HepG2 (cell line): ENCODE data around the gene RPL41. TPM values are rescaled to one million over a fixed set of nuclear protein-coding genes. Genes with fewer than 3 reads are reported as not detected.

Experiments
- JDP2 ChIP-seq: sonication (generic); formaldehyde crosslinking; IDR thresholded peaks from 2 replicates; pipeline ENCODE4 v1.8.1; 2022; ENCODE audit warnings: missing genetic modification reagents, borderline replicate concordance
- KLF15 ChIP-seq: sonication (generic); formaldehyde crosslinking; IDR thresholded peaks from 2 replicates; pipeline ENCODE4 v1.8.1; 2023; ENCODE audit warnings: borderline replicate concordance, mild to moderate bottlenecking, inconsistent platforms, missing genetic modification reagents, mixed read lengths
- MTA1 ChIP-seq: sonication (generic); formaldehyde crosslinking; IDR thresholded peaks from 2 replicates; pipeline ENCODE4 v1.4.0; 2020; ENCODE audit warnings: missing genetic modification reagents, mild to moderate bottlenecking, borderline replicate concordance
- NR2F6 ChIP-seq, 2 experiments: IDR thresholded peaks; 2 replicates each; pipeline ENCODE4 v1.6.1; 2016; ENCODE audit warnings: antibody characterized with exemption in 1 of 2, mild to moderate bottlenecking in 1 of 2
- PITX1 ChIP-seq: sonication (generic); formaldehyde crosslinking; IDR thresholded peaks from 2 replicates; pipeline ENCODE4 v1.5.1; 2020; ENCODE audit warnings: mild to moderate bottlenecking, missing genetic modification reagents
- RBM22 ChIP-seq: fragments of 200-400 bp; formaldehyde crosslinking; optimal IDR thresholded peaks from 2 replicates; pipeline ENCODE3; 2017; ENCODE audit warnings: mild to moderate bottlenecking, low read length, moderate library complexity
- RORA ChIP-seq: sonication (generic); formaldehyde crosslinking; IDR thresholded peaks from 2 replicates; pipeline ENCODE4 v1.5.0; 2020; ENCODE audit warnings: mild to moderate bottlenecking, missing genetic modification reagents, moderate library complexity
- SALL1 ChIP-seq: sonication (generic); formaldehyde crosslinking; IDR thresholded peaks from 2 replicates; pipeline ENCODE4 v1.8.0; 2022; ENCODE audit warnings: mild to moderate bottlenecking, missing genetic modification reagents
- U2AF2 ChIP-seq: fragments of 200-400 bp; formaldehyde crosslinking; IDR thresholded peaks from 2 replicates; pipeline ENCODE4 v1.6.1; 2017; ENCODE audit warnings: low read depth, mild to moderate bottlenecking, low read length
- ZFY ChIP-seq: sonication (generic); formaldehyde crosslinking; IDR thresholded peaks from 2 replicates; pipeline ENCODE4 v1.4.0; 2020; ENCODE audit warnings: missing genetic modification reagents
- ZNF224 ChIP-seq: sonication (generic); formaldehyde crosslinking; IDR thresholded peaks from 2 replicates; pipeline ENCODE4 v1.5.0; 2020; ENCODE audit warnings: mild to moderate bottlenecking, missing genetic modification reagents
- ZNF354B ChIP-seq: sonication (generic); formaldehyde crosslinking; IDR thresholded peaks from 2 replicates; pipeline ENCODE4 v1.8.0; 2022; ENCODE audit warnings: mild to moderate bottlenecking, missing genetic modification reagents
- ZNF446 ChIP-seq: sonication (generic); formaldehyde crosslinking; IDR thresholded peaks from 2 replicates; pipeline ENCODE4 v1.5.0; 2020; ENCODE audit warnings: mild to moderate bottlenecking, missing genetic modification reagents
- ZNF460 ChIP-seq: sonication (generic); formaldehyde crosslinking; IDR thresholded peaks from 2 replicates; pipeline ENCODE4 v1.5.1; 2020; ENCODE audit warnings: missing genetic modification reagents, mild to moderate bottlenecking, borderline replicate concordance
- ZNF468 ChIP-seq: sonication (generic); formaldehyde crosslinking; IDR thresholded peaks from 2 replicates; pipeline ENCODE4 v1.8.0; 2022; ENCODE audit warnings: mild to moderate bottlenecking, moderate library complexity, missing genetic modification reagents
- ZNF543 ChIP-seq: sonication (generic); formaldehyde crosslinking; IDR thresholded peaks from 2 replicates; pipeline ENCODE4 v1.4.0; 2020; ENCODE audit warnings: mild to moderate bottlenecking, missing genetic modification reagents
- ZNF615 ChIP-seq: sonication (generic); formaldehyde crosslinking; IDR thresholded peaks from 2 replicates; pipeline ENCODE4 v1.5.0; 2020; ENCODE audit warnings: mild to moderate bottlenecking, missing genetic modification reagents, borderline replicate concordance
- ZNF703 ChIP-seq: sonication (generic); formaldehyde crosslinking; IDR thresholded peaks from 2 replicates; pipeline ENCODE4 v1.5.1; 2020; ENCODE audit warnings: missing genetic modification reagents, mild to moderate bottlenecking, moderate library complexity, borderline replicate concordance
- ZNF766 ChIP-seq: sonication (generic); formaldehyde crosslinking; IDR thresholded peaks from 2 replicates; pipeline ENCODE4 v1.5.0; 2020; ENCODE audit warnings: missing genetic modification reagents, borderline replicate concordance
- ZNF790 ChIP-seq: sonication (generic); formaldehyde crosslinking; IDR thresholded peaks from 2 replicates; pipeline ENCODE4 v1.8.0; 2022; ENCODE audit warnings: missing genetic modification reagents, mild to moderate bottlenecking, borderline replicate concordance
- polyA plus RNA-seq, 8 experiments: library from polyadenylated mRNA; depleted of rRNA in 3 of 8; stranded (reverse) in 7 of 8; unstranded in 1 of 8; fragments of >200 nt; fragmentation: Illumina TruSeq in 4 of 8; extraction: Trizol in 4 of 8; gene quantifications; 2 replicates each; pipeline versions ENCODE4 v1.2.1 to v1.2.3, GENCODE V29; 2011 to 2016; ENCODE audit warnings: low read depth in 4 of 8, missing spikeins in 1 of 8, mixed read lengths in 1 of 8; ENCODE audit not compliant: insufficient read depth in 1 of 8
- total RNA-seq, 5 experiments: library from RNA; depleted of rRNA; stranded (reverse); fragments of >200 nt; fragmentation: Illumina TruSeq; extraction: Trizol; gene quantifications; 2 replicates each; pipeline ENCODE4 v1.2.3, GENCODE V29; 2016; ENCODE audit warnings: low read depth in 1 of 5
- TF ChIP-seq, protein P1 (sequence below): sonication (generic); formaldehyde crosslinking; IDR thresholded peaks from 2 replicates; pipeline ENCODE4 v1.4.0; 2020; ENCODE audit warnings: mild to moderate bottlenecking, missing genetic modification reagents
- TF ChIP-seq, protein P2 (sequence below): sonication (generic); formaldehyde crosslinking; IDR thresholded peaks from 2 replicates; pipeline ENCODE4 v1.5.0; 2020; ENCODE audit warnings: mild to moderate bottlenecking, missing genetic modification reagents, borderline replicate concordance
- TF ChIP-seq, protein P3 (sequence below): sonication (generic); formaldehyde crosslinking; IDR thresholded peaks from 2 replicates; pipeline ENCODE4 v1.4.0; 2020; ENCODE audit warnings: missing genetic modification reagents
- TF ChIP-seq, protein P4 (sequence below): IDR thresholded peaks from 2 replicates; pipeline ENCODE4 v1.6.1; 2016; ENCODE audit warnings: missing genetic modification reagents, missing compliant biosample characterization

RPL41 gene
- total and polyA plus RNA-seq, 2 of the 13 experiments (the other 11 are each of a cell fraction or from before 2014, with no cell fraction given) = 4,012 to 7,670 TPM

DNA sequence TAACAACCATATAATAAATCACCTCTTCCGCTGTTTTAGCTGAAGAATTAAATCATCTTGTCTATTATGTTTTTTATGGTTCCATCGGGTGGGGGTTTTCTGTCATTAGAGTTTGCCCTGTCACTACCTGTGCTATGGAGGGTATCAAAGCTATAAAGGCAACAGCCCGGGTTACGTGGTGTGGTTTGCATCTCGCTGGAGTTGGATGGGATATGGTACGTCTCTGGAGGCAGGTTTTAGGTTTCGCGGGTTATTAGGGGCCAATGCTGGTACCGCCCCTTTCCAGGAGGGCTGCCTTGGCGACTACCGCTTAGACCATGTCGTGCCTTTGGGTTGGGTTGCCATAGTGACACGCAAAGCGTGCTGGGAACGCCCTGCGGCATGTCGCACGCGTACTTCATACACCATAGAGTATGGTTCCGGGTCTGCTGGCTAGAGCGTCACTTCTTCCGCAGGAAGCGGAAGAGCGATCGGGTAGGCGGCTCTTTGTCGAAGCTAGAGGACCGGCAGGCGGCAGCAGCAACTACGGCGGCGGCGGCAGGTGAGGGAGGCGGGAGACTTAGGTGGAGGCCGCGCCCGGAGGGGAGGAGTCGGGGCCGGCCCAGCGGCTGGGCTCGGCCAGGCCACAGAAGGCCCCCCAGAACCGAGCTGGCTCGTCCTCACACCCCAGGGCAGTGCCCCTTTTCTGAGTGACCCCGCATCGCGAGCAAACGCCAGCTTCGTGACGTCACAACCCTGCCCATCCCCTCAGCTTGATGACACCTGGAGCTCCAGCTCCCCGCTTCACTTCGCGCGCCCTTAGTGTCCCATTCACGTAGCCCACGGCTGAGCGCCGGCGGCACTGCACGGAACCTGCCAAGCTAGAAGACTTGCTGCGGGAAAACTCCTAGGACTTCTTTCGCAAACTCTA is 1.6 kb downstream of the RPL41 start, which contains the start of gene ZC3H10 (continued):
- TF ChIP-seq, protein P1, sequence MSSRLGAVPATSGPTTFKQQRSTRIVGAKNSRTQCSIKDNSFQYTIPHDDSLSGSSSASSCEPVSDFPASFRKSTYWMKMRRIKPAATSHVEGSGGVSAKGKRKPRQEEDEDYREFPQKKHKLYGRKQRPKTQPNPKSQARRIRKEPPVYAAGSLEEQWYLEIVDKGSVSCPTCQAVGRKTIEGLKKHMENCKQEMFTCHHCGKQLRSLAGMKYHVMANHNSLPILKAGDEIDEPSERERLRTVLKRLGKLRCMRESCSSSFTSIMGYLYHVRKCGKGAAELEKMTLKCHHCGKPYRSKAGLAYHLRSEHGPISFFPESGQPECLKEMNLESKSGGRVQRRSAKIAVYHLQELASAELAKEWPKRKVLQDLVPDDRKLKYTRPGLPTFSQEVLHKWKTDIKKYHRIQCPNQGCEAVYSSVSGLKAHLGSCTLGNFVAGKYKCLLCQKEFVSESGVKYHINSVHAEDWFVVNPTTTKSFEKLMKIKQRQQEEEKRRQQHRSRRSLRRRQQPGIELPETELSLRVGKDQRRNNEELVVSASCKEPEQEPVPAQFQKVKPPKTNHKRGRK (CRISPR knock-in tag) = no peak
- TF ChIP-seq ZNF766 (CRISPR knock-in tag) (peak; percentile 66; the same call in 1 of the 2 replicates), ZNF460 (CRISPR knock-in tag) (no peak; the same call in 1 of the 2 replicates), ZNF468 (no peak), PITX1 (CRISPR knock-in tag) (peak; percentile 76), NR2F6 (IDR thresholded peaks at IDR 0.05) (no peak), NR2F6 (CRISPR knock-in tag; IDR thresholded peaks at IDR 0.05) (peak; percentile 41; the same call in 1 of the 2 replicates), ZNF615 (CRISPR knock-in tag) (peak; percentile 86; the same call in 1 of the 2 replicates), ZNF790 (no peak), KLF15 (CRISPR knock-in tag) (no peak), RBM22 (peak; percentile 100), JDP2 (no peak), U2AF2 (0 out of 2 replicates have a peak, but pooled peaks have one; percentile 69), ZNF224 (CRISPR knock-in tag) (peak; percentile 71; the same call in 1 of the 2 replicates), SALL1 (CRISPR knock-in tag) (peak; percentile 91), ZNF354B (no peak), RORA (CRISPR knock-in tag) (no peak), ZNF543 (CRISPR knock-in tag) (no peak), ZNF703 (no peak), ZNF446 (CRISPR knock-in tag) (peak; percentile 87), MTA1 (CRISPR knock-in tag) (no peak; the same call in 1 of the 2 replicates), ZFY (CRISPR knock-in tag) (peak; percentile 86)
- TF ChIP-seq, protein P2, sequence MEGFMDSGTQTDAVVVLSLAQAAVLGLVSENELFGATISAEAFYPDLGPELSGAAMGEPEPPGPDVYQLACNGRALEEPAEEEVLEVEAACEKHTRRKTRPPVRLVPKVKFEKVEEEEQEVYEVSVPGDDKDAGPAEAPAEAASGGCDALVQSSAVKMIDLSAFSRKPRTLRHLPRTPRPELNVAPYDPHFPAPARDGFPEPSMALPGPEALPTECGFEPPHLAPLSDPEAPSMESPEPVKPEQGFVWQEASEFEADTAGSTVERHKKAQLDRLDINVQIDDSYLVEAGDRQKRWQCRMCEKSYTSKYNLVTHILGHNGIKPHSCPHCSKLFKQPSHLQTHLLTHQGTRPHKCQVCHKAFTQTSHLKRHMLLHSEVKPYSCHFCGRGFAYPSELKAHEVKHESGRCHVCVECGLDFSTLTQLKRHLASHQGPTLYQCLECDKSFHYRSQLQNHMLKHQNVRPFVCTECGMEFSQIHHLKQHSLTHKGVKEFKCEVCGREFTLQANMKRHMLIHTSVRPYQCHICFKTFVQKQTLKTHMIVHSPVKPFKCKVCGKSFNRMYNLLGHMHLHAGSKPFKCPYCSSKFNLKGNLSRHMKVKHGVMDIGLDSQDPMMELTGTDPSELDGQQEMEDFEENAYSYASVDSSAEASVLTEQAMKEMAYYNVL = peak; percentile 57; the same call in 1 of the 2 replicates
- TF ChIP-seq, protein P3, sequence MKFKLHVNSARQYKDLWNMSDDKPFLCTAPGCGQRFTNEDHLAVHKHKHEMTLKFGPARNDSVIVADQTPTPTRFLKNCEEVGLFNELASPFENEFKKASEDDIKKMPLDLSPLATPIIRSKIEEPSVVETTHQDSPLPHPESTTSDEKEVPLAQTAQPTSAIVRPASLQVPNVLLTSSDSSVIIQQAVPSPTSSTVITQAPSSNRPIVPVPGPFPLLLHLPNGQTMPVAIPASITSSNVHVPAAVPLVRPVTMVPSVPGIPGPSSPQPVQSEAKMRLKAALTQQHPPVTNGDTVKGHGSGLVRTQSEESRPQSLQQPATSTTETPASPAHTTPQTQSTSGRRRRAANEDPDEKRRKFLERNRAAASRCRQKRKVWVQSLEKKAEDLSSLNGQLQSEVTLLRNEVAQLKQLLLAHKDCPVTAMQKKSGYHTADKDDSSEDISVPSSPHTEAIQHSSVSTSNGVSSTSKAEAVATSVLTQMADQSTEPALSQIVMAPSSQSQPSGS = peak; percentile 92
- TF ChIP-seq, protein P4, sequence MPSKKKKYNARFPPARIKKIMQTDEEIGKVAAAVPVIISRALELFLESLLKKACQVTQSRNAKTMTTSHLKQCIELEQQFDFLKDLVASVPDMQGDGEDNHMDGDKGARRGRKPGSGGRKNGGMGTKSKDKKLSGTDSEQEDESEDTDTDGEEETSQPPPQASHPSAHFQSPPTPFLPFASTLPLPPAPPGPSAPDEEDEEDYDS (CRISPR knock-in tag) = peak; percentile 90
